Endodermal cell (in vitro differentiated cells): ENCODE results near the gene DOHH. TPM values are rescaled to one million over a fixed set of nuclear protein-coding genes. Genes with fewer than 3 reads are reported as not detected.
A peak's percentile ranks its signal among the peaks of the same experiment; 100 is the strongest.

ENCODE experiments used
- DNase-seq: peaks from one replicate; pipeline ENCODE4 v3.0.0-alpha.2; 2017
- H3K27ac ChIP-seq: 2 replicates; pipeline ENCODE4 v1.5.1; 2013; ENCODE audit warnings: mild to moderate bottlenecking, low read depth, low read length, moderate library complexity
- H3K27me3 ChIP-seq: 2 replicates; pipeline ENCODE4 v1.6.1; 2013; ENCODE audit warnings: mild to moderate bottlenecking, low read length, moderate library complexity; ENCODE audit not compliant: insufficient read depth, control insufficient read depth, poor library complexity, severe bottlenecking
- H3K36me3 ChIP-seq: 2 replicates; pipeline ENCODE4 v1.7.0; 2013; ENCODE audit warnings: mild to moderate bottlenecking, low read length, moderate library complexity; ENCODE audit not compliant: control insufficient read depth, insufficient read depth
- H3K4me1 ChIP-seq: one replicate; pipeline ENCODE4 v1.7.0; 2013; ENCODE audit warnings: low read length; ENCODE audit not compliant: control insufficient read depth, insufficient read depth
- H3K4me3 ChIP-seq: 2 replicates; pipeline ENCODE4 v1.5.1; 2013; ENCODE audit warnings: mild to moderate bottlenecking, low read length, moderate library complexity
- H3K9ac ChIP-seq: 2 replicates; pipeline ENCODE4 v1.6.1; 2013; ENCODE audit warnings: mild to moderate bottlenecking, low read length, moderate library complexity; ENCODE audit not compliant: poor library complexity, severe bottlenecking; ENCODE audit errors: extremely low read depth
- H3K9me3 ChIP-seq: 2 replicates; pipeline ENCODE4 v1.6.1; 2013; ENCODE audit warnings: mild to moderate bottlenecking, low read length, moderate library complexity; ENCODE audit not compliant: control insufficient read depth
- H3K27ac Mint-ChIP-seq: 2 replicates; pipeline ENCODE4 v1.8.0; 2020; ENCODE audit warnings: mixed read lengths
- H3K27me3 Mint-ChIP-seq: 2 replicates; pipeline ENCODE4 v1.8.0; 2021; ENCODE audit warnings: mild to moderate bottlenecking, mixed read lengths; ENCODE audit not compliant: insufficient read depth
- H3K36me3 Mint-ChIP-seq: 2 replicates; pipeline ENCODE4 v1.8.0; 2020; ENCODE audit warnings: low read depth, mixed read lengths
- H3K4me1 Mint-ChIP-seq: 2 replicates; pipeline ENCODE4 v1.8.0; 2020; ENCODE audit warnings: mixed read lengths
- H3K4me3 Mint-ChIP-seq: 2 replicates; pipeline ENCODE4 v1.8.0; 2020; ENCODE audit warnings: mild to moderate bottlenecking, moderate library complexity, mixed read lengths
- H3K9me3 Mint-ChIP-seq: 2 replicates; pipeline ENCODE4 v1.8.0; 2020; ENCODE audit warnings: mild to moderate bottlenecking, mixed read lengths
- CTCF ChIP-seq: fragments of 200-600 bp; sonication (generic); conservative IDR thresholded peaks from 2 replicates; pipeline ENCODE4 v1.5.0; 2021; ENCODE audit warnings: antibody characterized with exemption, mild to moderate bottlenecking
- WGBS, 2 experiments: methylation state at CpG; one replicate each; pipeline versions ENCODE4 v1.1.5 to v1.1.7; 2013; ENCODE audit warnings: missing lambda C conversion rate in 2 of 2, mixed read lengths in 1 of 2; ENCODE audit not compliant: insufficient coverage in 1 of 2, insufficient read length in 1 of 2; 5-methylcytosine and 5-hydroxymethylcytosine counted together
- total RNA-seq, 2 donors: library from RNA; stranded (reverse); fragmentation: NEBNext Ultra II Directional in 1 of 2; extraction: Animal tissue kit (Norgen Biotek cat#: 25700) in 1 of 2; gene quantifications; 2 replicates in 1 of 2; 3 replicates in 1 of 2; pipeline ENCODE4 v1.2.1, GENCODE V29; 2021

The DOHH gene
- total RNA-seq, 2 donors from 2014 or later, result 13.4 to 14.3 TPM

GRCh38 chr19:3545669-3546034, 45.2 kb upstream of the DOHH start:
- H3K27ac Mint-ChIP-seq, result no peak overlapping the region
- no peak overlapping the region for H3K4me3 Mint-ChIP-seq
- no peak overlapping the region for H3K4me3 ChIP-seq
- no peaks in the 10 kb centered on the region for H3K9me3 ChIP-seq
- no peak overlapping the region for H3K27ac ChIP-seq
- no peaks in the 10 kb centered on the region for H3K9me3 Mint-ChIP-seq
- no peaks in the 10 kb centered on the region for H3K4me1 Mint-ChIP-seq
- no peaks in the 10 kb centered on the region for H3K27me3 Mint-ChIP-seq
- no peak overlapping the region for H3K9ac ChIP-seq
- no peaks in the 10 kb centered on the region for H3K27me3 ChIP-seq
- DNase-seq, result no peak
- no peak for TF ChIP-seq CTCF
- peaks cover 14% of the 10 kb centered on the region for H3K36me3 ChIP-seq
- H3K4me1 ChIP-seq, result no peaks in the 10 kb centered on the region
- peaks cover 11% of the 10 kb centered on the region for H3K36me3 Mint-ChIP-seq
- 92% methylated on average over 9 to 10 of the region's 10 CpGs for WGBS, 2 experiments

GRCh38 chr19:3544742-3545668, 44.5 kb upstream of the DOHH start:
- Mint-ChIP-seq H3K27me3 (no peaks in the 10 kb centered on the region), H3K4me3 (no peak overlapping the region), H3K27ac (no peak overlapping the region), H3K9me3 (no peaks in the 10 kb centered on the region), H3K36me3 (peaks cover 11% of the 10 kb centered on the region), H3K4me1 (no peaks in the 10 kb centered on the region)
- Histone ChIP-seq H3K27ac (no peak overlapping the region), H3K4me1 (no peaks in the 10 kb centered on the region), H3K27me3 (no peaks in the 10 kb centered on the region), H3K9ac (no peak overlapping the region), H3K36me3 (peaks cover 14% of the 10 kb centered on the region), H3K9me3 (no peaks in the 10 kb centered on the region), H3K4me3 (no peak overlapping the region)
- DNase-seq, result peak; percentile 97
- peak; percentile 98 for TF ChIP-seq CTCF
- WGBS, 2 experiments, result 43 to 77% methylated on average over 10 to 30 of the region's 30 CpGs

GRCh38 chr19:3544058-3544376, 43.5 kb upstream of the DOHH start:
- Mint-ChIP-seq H3K27ac (no peak overlapping the region), H3K36me3 (peaks cover 18% of the 10 kb centered on the region), H3K4me1 (no peaks in the 10 kb centered on the region), H3K4me3 (no peak overlapping the region), H3K9me3 (no peaks in the 10 kb centered on the region), H3K27me3 (no peaks in the 10 kb centered on the region)
- H3K9ac ChIP-seq, result no peak overlapping the region
- whole genome bisulfite sequencing, 2 experiments, result 93% methylated on average over 9 of the region's 9 CpGs; no CpG with 5 or more reads in 1 of the 2 experiments
- no peak overlapping the region for H3K4me3 ChIP-seq
- no peak for TF ChIP-seq CTCF
- H3K27ac ChIP-seq, result no peak overlapping the region
- no peaks in the 10 kb centered on the region for H3K4me1 ChIP-seq
- no peaks in the 10 kb centered on the region for H3K27me3 ChIP-seq
- no peaks in the 10 kb centered on the region for H3K9me3 ChIP-seq
- no peak for DNase-seq
- peaks cover 21% of the 10 kb centered on the region for H3K36me3 ChIP-seq
